HepG2 (cell line): ENCODE measurements around the gene ACSS2. TPM values are rescaled to one million over a fixed set of nuclear protein-coding genes. Genes with fewer than 3 reads are reported as not detected.

Experiments used
- AHR ChIP-seq: IDR thresholded peaks from 2 replicates; pipeline ENCODE4 v1.6.1; 2018; ENCODE audit warnings: missing genetic modification reagents, missing compliant biosample characterization
- CEBPB ChIP-seq: IDR thresholded peaks from 2 replicates; pipeline ENCODE4 v1.6.1; 2011; ENCODE audit warnings: low read depth, low read length, improper control_type of control experiment, borderline replicate concordance
- FUBP1 ChIP-seq: sonication (generic); formaldehyde crosslinking; IDR thresholded peaks from 2 replicates; pipeline ENCODE4 v1.5.1; 2020; ENCODE audit warnings: missing genetic modification reagents, mild to moderate bottlenecking, borderline replicate concordance
- JUN ChIP-seq: sonication (generic); formaldehyde crosslinking; IDR thresholded peaks from 2 replicates; pipeline ENCODE4 v1.4.0; 2020; ENCODE audit warnings: mild to moderate bottlenecking, missing genetic modification reagents
- KDM3A ChIP-seq: IDR thresholded peaks from 2 replicates; pipeline ENCODE4 v1.6.1; 2018; ENCODE audit warnings: low read depth, missing compliant biosample characterization
- MBD4 ChIP-seq: IDR thresholded peaks from 2 replicates; pipeline ENCODE4 v1.6.1; 2012; ENCODE audit warnings: low read length, inconsistent platforms, borderline replicate concordance
- SAFB2 ChIP-seq: sonication (generic); formaldehyde crosslinking; IDR thresholded peaks from 2 replicates; pipeline ENCODE4 v1.5.1; 2020; ENCODE audit warnings: missing genetic modification reagents, low read depth, mild to moderate bottlenecking, borderline replicate concordance
- SMAD1 ChIP-seq: sonication (generic); formaldehyde crosslinking; IDR thresholded peaks from 2 replicates; pipeline ENCODE4 v1.4.0; 2020; ENCODE audit warnings: missing genetic modification reagents, low read depth, mild to moderate bottlenecking, borderline replicate concordance
- SOX6 ChIP-seq, 2 experiments: fragments of 450-650 bp in 1 of 2; sonication (generic) in 1 of 2; formaldehyde crosslinking in 1 of 2; IDR thresholded peaks; 2 replicates each; pipeline versions ENCODE4 v1.4.0 to v1.6.1; 2017 to 2020; ENCODE audit warnings: antibody characterized with exemption in 1 of 2, mild to moderate bottlenecking in 1 of 2, missing genetic modification reagents in 1 of 2
- TAF15 ChIP-seq: fragments of 200-400 bp; formaldehyde crosslinking; IDR thresholded peaks from one replicate; pipeline ENCODE4 v1.6.1; 2018; ENCODE audit warnings: mild to moderate bottlenecking, low read depth, low read length; ENCODE audit not compliant: poor library complexity, severe bottlenecking
- TGIF2 ChIP-seq: IDR thresholded peaks from 2 replicates; pipeline ENCODE4 v1.6.1; 2016; ENCODE audit warnings: control low read depth, missing compliant biosample characterization
- THAP11 ChIP-seq: IDR thresholded peaks from 2 replicates; pipeline ENCODE4 v1.6.1; 2016; ENCODE audit warnings: missing biosample characterization, missing genetic modification reagents
- ZBTB26 ChIP-seq: IDR thresholded peaks from 2 replicates; pipeline ENCODE4 v1.6.1; 2016; ENCODE audit warnings: missing compliant biosample characterization, missing genetic modification reagents, borderline replicate concordance
- ZFP37 ChIP-seq: sonication (generic); formaldehyde crosslinking; IDR thresholded peaks from 2 replicates; pipeline ENCODE4 v1.4.0; 2020; ENCODE audit warnings: missing genetic modification reagents, borderline replicate concordance
- ZFP41 ChIP-seq: sonication (generic); formaldehyde crosslinking; IDR thresholded peaks from 2 replicates; pipeline ENCODE4 v1.4.0; 2020; ENCODE audit warnings: mild to moderate bottlenecking, missing genetic modification reagents, borderline replicate concordance
- ZNF224 ChIP-seq: sonication (generic); formaldehyde crosslinking; IDR thresholded peaks from 2 replicates; pipeline ENCODE4 v1.5.0; 2020; ENCODE audit warnings: mild to moderate bottlenecking, missing genetic modification reagents
- ZNF350 ChIP-seq: sonication (generic); formaldehyde crosslinking; IDR thresholded peaks from 2 replicates; pipeline ENCODE4 v1.4.0; 2020; ENCODE audit warnings: mild to moderate bottlenecking, low read depth, missing genetic modification reagents, borderline replicate concordance
- ZNF562 ChIP-seq: sonication (generic); formaldehyde crosslinking; IDR thresholded peaks from 2 replicates; pipeline ENCODE4 v1.8.0; 2022; ENCODE audit warnings: missing genetic modification reagents, borderline replicate concordance
- ZNF605 ChIP-seq: sonication (generic); formaldehyde crosslinking; IDR thresholded peaks from 2 replicates; pipeline ENCODE4 v1.8.0; 2022; ENCODE audit warnings: mild to moderate bottlenecking, missing genetic modification reagents
- ZNF747 ChIP-seq: sonication (generic); formaldehyde crosslinking; IDR thresholded peaks from 2 replicates; pipeline ENCODE4 v1.8.1; 2023; ENCODE audit warnings: missing genetic modification reagents, mild to moderate bottlenecking, borderline replicate concordance
- ZSCAN25 ChIP-seq: sonication (generic); formaldehyde crosslinking; IDR thresholded peaks from 2 replicates; pipeline ENCODE4 v1.8.0; 2022; ENCODE audit warnings: mild to moderate bottlenecking, missing genetic modification reagents
- ZXDC ChIP-seq: sonication (generic); formaldehyde crosslinking; IDR thresholded peaks from 2 replicates; pipeline ENCODE4 v1.5.0; 2020; ENCODE audit warnings: mild to moderate bottlenecking, missing genetic modification reagents
- polyA plus RNA-seq, 8 experiments: library from polyadenylated mRNA; depleted of rRNA in 3 of 8; stranded (reverse) in 7 of 8; unstranded in 1 of 8; fragments of >200 nt; fragmentation: Illumina TruSeq in 4 of 8; extraction: Trizol in 4 of 8; gene quantifications; 2 replicates each; pipeline versions ENCODE4 v1.2.1 to v1.2.3, GENCODE V29; 2011 to 2016; ENCODE audit warnings: low read depth in 4 of 8, missing spikeins in 1 of 8, mixed read lengths in 1 of 8; ENCODE audit not compliant: insufficient read depth in 1 of 8
- total RNA-seq, 5 experiments: library from RNA; depleted of rRNA; stranded (reverse); fragments of >200 nt; fragmentation: Illumina TruSeq; extraction: Trizol; gene quantifications; 2 replicates each; pipeline ENCODE4 v1.2.3, GENCODE V29; 2016; ENCODE audit warnings: low read depth in 1 of 5
- TF ChIP-seq, protein P1 (sequence below): sonication (generic); formaldehyde crosslinking; IDR thresholded peaks from 2 replicates; pipeline ENCODE4 v1.4.0; 2020; ENCODE audit warnings: missing genetic modification reagents, borderline replicate concordance

The ACSS2 gene
- total and polyA plus RNA-seq, 2 of the 13 experiments (the other 11 are each of a cell fraction or from before 2014, with no cell fraction given) = 72.8 to 89.7 TPM

DNA sequence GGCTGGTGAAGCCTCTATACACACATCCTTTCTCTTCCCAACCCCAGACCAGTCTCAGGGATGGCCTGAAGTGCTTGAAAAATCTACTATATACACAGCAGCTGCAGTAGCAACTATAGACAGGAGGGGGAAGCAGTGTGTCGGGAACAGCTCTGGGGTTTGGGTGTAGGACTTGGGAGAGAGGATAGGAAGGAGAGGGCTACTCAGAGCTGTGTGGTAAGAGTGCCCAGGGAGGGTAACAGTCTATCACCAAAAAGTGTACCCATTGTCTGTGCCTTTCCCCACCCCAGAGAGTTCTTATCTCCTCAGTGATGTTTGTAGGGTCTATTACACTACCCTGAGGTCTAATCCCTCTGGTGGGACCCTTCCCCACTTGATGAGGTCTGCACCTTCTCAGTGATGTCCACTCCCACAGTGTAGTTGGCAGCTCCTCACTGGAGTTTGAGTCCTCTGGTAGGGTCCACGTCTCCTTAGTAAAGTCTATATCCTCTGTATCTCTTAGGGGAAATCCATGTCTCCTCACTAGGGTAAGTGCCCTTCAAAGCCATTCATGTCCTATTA is 2.2 kb upstream of the ACSS2 start (continued):
- TF ChIP-seq ZXDC (no peak), ZNF562 (CRISPR knock-in tag) (no peak), THAP11 (CRISPR knock-in tag) (peak; percentile 76), MBD4 (no peak), TAF15 (no peak), TGIF2 (CRISPR knock-in tag) (peak; percentile 45; the same call in 1 of the 2 replicates), ZFP41 (CRISPR knock-in tag) (peak; percentile 57; the same call in 1 of the 2 replicates), ZSCAN25 (CRISPR knock-in tag) (peak; percentile 31; the same call in 1 of the 2 replicates), ZBTB26 (CRISPR knock-in tag) (0 out of 2 replicates have a peak, but pooled peaks have one; percentile 30), SMAD1 (CRISPR knock-in tag) (no peak), JUN (CRISPR knock-in tag) (no peak), ZFP37 (CRISPR knock-in tag) (no peak), FUBP1 (CRISPR knock-in tag) (peak; percentile 85; the same call in 1 of the 2 replicates), SOX6 (IDR thresholded peaks at IDR 0.05) (no peak), SOX6 (CRISPR knock-in tag; IDR thresholded peaks at IDR 0.05) (peak; percentile 51), ZNF747 (CRISPR knock-in tag) (no peak), KDM3A (CRISPR knock-in tag) (peak; percentile 46; the same call in 1 of the 2 replicates), SAFB2 (CRISPR knock-in tag) (no peak), AHR (peak; percentile 28; the same call in 1 of the 2 replicates), ZNF224 (CRISPR knock-in tag) (no peak), ZNF605 (CRISPR knock-in tag) (no peak), ZNF350 (CRISPR knock-in tag) (peak; percentile 46; the same call in 1 of the 2 replicates), CEBPB (no peak)
- TF ChIP-seq, protein P1, sequence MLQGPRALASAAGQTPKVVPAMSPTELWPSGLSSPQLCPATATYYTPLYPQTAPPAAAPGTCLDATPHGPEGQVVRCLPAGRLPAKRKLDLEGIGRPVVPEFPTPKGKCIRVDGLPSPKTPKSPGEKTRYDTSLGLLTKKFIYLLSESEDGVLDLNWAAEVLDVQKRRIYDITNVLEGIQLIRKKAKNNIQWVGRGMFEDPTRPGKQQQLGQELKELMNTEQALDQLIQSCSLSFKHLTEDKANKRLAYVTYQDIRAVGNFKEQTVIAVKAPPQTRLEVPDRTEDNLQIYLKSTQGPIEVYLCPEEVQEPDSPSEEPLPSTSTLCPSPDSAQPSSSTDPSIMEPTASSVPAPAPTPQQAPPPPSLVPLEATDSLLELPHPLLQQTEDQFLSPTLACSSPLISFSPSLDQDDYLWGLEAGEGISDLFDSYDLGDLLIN = no peak
